ENCODE results near the gene RAVER2. TPM values are rescaled to one million over a fixed set of nuclear protein-coding genes. Genes with fewer than 3 reads are reported as not detected.

The RAVER2 gene
- total and polyA plus RNA-seq, 2 donors (not counting 3 experiments of a cell fraction or from before 2014, with no cell fraction given): 6.0 to 13.9 TPM

- POLR2A ChIA-PET: no interaction called here
- Histone ChIP-seq H2AFZ (ENCODE audit: low read depth, low read length) (no peak overlapping the region), H3K27ac (ENCODE audit: insufficient read depth, low read depth, low read length) (no peak overlapping the region), H3K4me2 (ENCODE audit: insufficient read depth, low read length) (no peak overlapping the region), H3K9me1 (replicated peaks; ENCODE audit: control insufficient read depth, extremely low read depth, insufficient read depth, low read length) (no peaks in the 10 kb centered on the region), H3K9ac (replicated peaks; ENCODE audit: extremely low read depth, insufficient read depth, low read length) (no peak overlapping the region), H3K4me1 (ENCODE audit: control insufficient read depth, extremely low read depth, insufficient read depth, low read length) (peaks cover 45% of the 10 kb centered on the region), H3K36me3 (ENCODE audit: control insufficient read depth in 2 of 2, extremely low read depth in 1 of 2, insufficient read depth in 2 of 2, low read length in 2 of 2) (peaks cover 12% of the 10 kb centered on the region in 2 experiments), H3K79me2 (ENCODE audit: control insufficient read depth, insufficient read depth, low read length) (peaks cover 18% of the 10 kb centered on the region), H3K9me3 (replicated peaks; ENCODE audit: control insufficient read depth, insufficient read depth, low read length) (no peaks in the 10 kb centered on the region), H3K27me3 (ENCODE audit: control insufficient read depth in 2 of 2, insufficient read depth in 2 of 2, low read length in 2 of 2) (no peaks in the 10 kb centered on the region), H4K20me1 (replicated peaks; ENCODE audit: control insufficient read depth, extremely low read depth, insufficient read depth, low read length) (no peaks in the 10 kb centered on the region), H3K4me3 (replicated peaks in 1 of 3; ENCODE audit: insufficient read depth in 1 of 3, low read depth in 1 of 3, low read length in 3 of 3) (no peak overlapping the region)
- FAIRE-seq (no peak), DNase-seq (ENCODE audit: low read depth, low spot score) (no peak)
- intact Hi-C loops (cut with micrococcal nuclease): no loop called here
- TF ChIP-seq JUN (IDR thresholded peaks at IDR 0.05; ENCODE audit: borderline replicate concordance, insufficient read depth, insufficient read length, low read depth) (no peak), GATA2 (IDR thresholded peaks at IDR 0.05; ENCODE audit: insufficient read depth, insufficient read length, low read depth, low read length) (no peak), MAX (IDR thresholded peaks at IDR 0.05; ENCODE audit: insufficient read depth, insufficient read length) (no peak), CTCF (IDR thresholded peaks at IDR 0.05; ENCODE audit: extremely low read depth in 1 of 2, insufficient read depth in 1 of 2, low read depth in 1 of 2, low read length in 2 of 2) (no peak)
- BruUV-seq (replicated peaks): no TSS peak
- CTCF ChIA-PET: no interaction called here
- dilution Hi-C loops (cut with MboI; ENCODE audit: extremely low pct_ligation_motif_present, low sequenced_read_pairs): no loop called here
Observed at GRCh38 chr1:64866689-64867088, 121.8 kb downstream of the RAVER2 start.

GRCh38 chr1:64867266-64867665, 122.4 kb downstream of the RAVER2 start:
- ChIA-PET POLR2A (no interaction called here), CTCF (no interaction called here)
- no peaks in the 10 kb centered on the region for H3K9me3 ChIP-seq (replicated peaks; ENCODE audit: control insufficient read depth, insufficient read depth, low read length)
- peaks cover 51% of the 10 kb centered on the region for H3K4me1 ChIP-seq (ENCODE audit: control insufficient read depth, extremely low read depth, insufficient read depth, low read length)
- TF ChIP-seq MAX (IDR thresholded peaks at IDR 0.05; ENCODE audit: insufficient read depth, insufficient read length) (no peak), FOS (IDR thresholded peaks at IDR 0.05; ENCODE audit: borderline replicate concordance, insufficient read depth, low read length) (no peak), POLR2AphosphoS5 (IDR thresholded peaks at IDR 0.05; ENCODE audit: insufficient read depth, low read depth, low read length) (no peak), JUN (IDR thresholded peaks at IDR 0.05; ENCODE audit: borderline replicate concordance, insufficient read depth, insufficient read length, low read depth) (no peak), CTCF (IDR thresholded peaks at IDR 0.05; ENCODE audit: extremely low read depth in 1 of 2, insufficient read depth in 1 of 2, low read depth in 1 of 2, low read length in 2 of 2) (no peak), POLR2A (IDR thresholded peaks at IDR 0.05; ENCODE audit: low read depth, low read length) (no peak), MYC (IDR thresholded peaks at IDR 0.05; ENCODE audit: low read depth, low read length) (no peak), GATA2 (IDR thresholded peaks at IDR 0.05; ENCODE audit: insufficient read depth, insufficient read length, low read depth, low read length) (no peak), EZH2 (IDR thresholded peaks at IDR 0.05; ENCODE audit: borderline replicate concordance, low read depth, low read length, severe bottlenecking) (no peak)
- H3K9ac ChIP-seq (replicated peaks; ENCODE audit: extremely low read depth, insufficient read depth, low read length): no peak overlapping the region
- dilution Hi-C loops (cut with MboI; ENCODE audit: extremely low pct_ligation_motif_present, low sequenced_read_pairs): no loop called here
- intact Hi-C loops (cut with micrococcal nuclease): no loop called here
- FAIRE-seq (no peak), DNase-seq (ENCODE audit: low read depth, low spot score) (no peak)
- peaks cover 12 to 16% of the 10 kb centered on the region in 2 experiments for H3K36me3 ChIP-seq (ENCODE audit: control insufficient read depth in 2 of 2, extremely low read depth in 1 of 2, insufficient read depth in 2 of 2, low read length in 2 of 2)
- no peaks in the 10 kb centered on the region for H3K27me3 ChIP-seq (ENCODE audit: control insufficient read depth in 2 of 2, insufficient read depth in 2 of 2, low read length in 2 of 2)
- no peak overlapping the region for H3K4me3 ChIP-seq (replicated peaks in 1 of 3; ENCODE audit: insufficient read depth in 1 of 3, low read depth in 1 of 3, low read length in 3 of 3)
- H3K9me1 ChIP-seq (replicated peaks; ENCODE audit: control insufficient read depth, extremely low read depth, insufficient read depth, low read length): no peaks in the 10 kb centered on the region
- no peaks in the 10 kb centered on the region for H4K20me1 ChIP-seq (replicated peaks; ENCODE audit: control insufficient read depth, extremely low read depth, insufficient read depth, low read length)
- H3K4me2 ChIP-seq (ENCODE audit: insufficient read depth, low read length): no peak overlapping the region
- BruUV-seq (replicated peaks): no TSS peak
- no peak overlapping the region for H3K27ac ChIP-seq (ENCODE audit: insufficient read depth, low read depth, low read length)
- H2AFZ ChIP-seq (ENCODE audit: low read depth, low read length): no peak overlapping the region
- H3K79me2 ChIP-seq (ENCODE audit: control insufficient read depth, insufficient read depth, low read length): peaks cover 18% of the 10 kb centered on the region
